Measurements from ENCODE around the gene LRGUK.
"Not testable (repeated sequence)": the region's sequence is repeated elsewhere in the genome, so short reads cannot be mapped to it uniquely, and the experiment has no call there.

Gene LRGUK

DNA sequence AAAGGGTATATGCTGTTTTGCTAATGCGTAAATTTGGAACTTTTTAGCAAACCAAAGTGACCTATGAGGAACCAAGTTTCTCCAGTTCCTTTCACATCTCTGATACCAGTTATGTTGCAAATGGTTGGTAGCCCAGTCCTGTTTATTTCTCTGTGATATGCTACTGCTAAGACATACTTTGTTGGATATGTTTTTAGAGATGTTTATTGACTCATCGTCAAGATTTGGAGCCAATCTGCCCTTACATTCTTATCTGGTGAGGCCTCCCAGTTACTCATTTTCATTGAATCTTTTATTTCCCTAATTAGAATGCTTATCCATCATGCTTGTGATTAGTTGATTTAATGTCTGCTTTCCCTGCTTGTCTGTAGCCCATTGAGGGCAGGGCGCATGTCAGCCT lies 58.9 kb downstream of the LRGUK start:
- no peak for DNase-seq (ENCODE audit: extremely low read depth in 1 of 2, low read depth in 1 of 2)

DNA sequence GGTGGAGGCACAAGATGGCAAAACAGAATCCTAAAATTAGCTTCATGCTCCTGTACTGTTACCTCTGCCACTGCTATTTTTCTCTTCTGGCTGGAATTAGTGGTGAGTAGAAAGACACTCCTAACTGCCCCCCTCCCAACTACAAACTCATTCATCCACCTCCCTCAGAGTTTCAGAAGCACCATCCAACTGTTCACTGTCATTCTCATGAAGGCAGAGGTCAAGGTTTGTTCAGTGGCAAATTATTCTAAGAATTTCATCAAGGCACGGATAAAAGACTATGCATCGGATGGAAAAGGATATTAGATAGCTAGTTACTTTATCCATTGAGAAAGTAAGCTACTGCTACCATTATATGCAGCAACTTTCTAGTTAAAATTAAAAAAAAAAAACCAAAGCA lies 59.7 kb downstream of the LRGUK start:
- DNase-seq (ENCODE audit: extremely low read depth in 1 of 2, low read depth in 1 of 2) = no peak

GRCh38 chr7:134187893-134188292 lies 60.8 kb downstream of the LRGUK start:
- no peak for DNase-seq (ENCODE audit: extremely low read depth in 1 of 2, low read depth in 1 of 2)

GRCh38 chr7:134188311-134188710 lies 61.2 kb downstream of the LRGUK start:
- no peak for DNase-seq (ENCODE audit: extremely low read depth in 1 of 2, low read depth in 1 of 2)

GRCh38 chr7:134189559-134189958 lies 62.4 kb downstream of the LRGUK start:
- DNase-seq (ENCODE audit: extremely low read depth in 1 of 2, low read depth in 1 of 2) = no peak

GRCh38 chr7:134191876-134192275 lies 64.7 kb downstream of the LRGUK start:
- DNase-seq (ENCODE audit: extremely low read depth in 1 of 2, low read depth in 1 of 2) = no peak

DNA sequence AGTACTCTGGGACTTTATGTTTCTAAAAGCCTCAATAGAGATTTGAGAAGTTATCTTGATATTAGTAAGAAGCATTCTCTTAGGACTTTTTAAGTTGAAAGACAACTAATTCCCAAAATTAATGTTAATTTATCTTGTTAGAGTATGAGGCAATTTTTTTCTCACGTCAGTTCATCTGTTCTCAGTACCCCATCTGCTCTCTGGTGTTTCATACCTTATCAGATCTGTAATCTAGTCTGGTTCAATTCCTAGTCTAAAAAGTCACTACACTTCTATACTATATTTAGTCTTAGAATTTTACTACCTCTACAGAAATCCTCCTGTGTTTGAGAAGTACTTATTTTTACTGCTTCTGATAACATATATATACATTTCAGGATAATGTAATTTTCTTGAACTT lies 66.1 kb downstream of the LRGUK start:
- no peak for DNase-seq (ENCODE audit: extremely low read depth in 1 of 2, low read depth in 1 of 2)

GRCh38 chr7:134195252-134195651 lies 68.1 kb downstream of the LRGUK start:
- no peak for DNase-seq (ENCODE audit: extremely low read depth in 1 of 2, low read depth in 1 of 2)

- DNase-seq (ENCODE audit: extremely low read depth in 1 of 2, low read depth in 1 of 2) = no peak
Measured at GRCh38 chr7:134196439-134196838, 69.3 kb downstream of the LRGUK start.

GRCh38 chr7:134197345-134197744 lies 70.2 kb downstream of the LRGUK start:
- no peak for DNase-seq (ENCODE audit: extremely low read depth in 1 of 2, low read depth in 1 of 2)

DNA sequence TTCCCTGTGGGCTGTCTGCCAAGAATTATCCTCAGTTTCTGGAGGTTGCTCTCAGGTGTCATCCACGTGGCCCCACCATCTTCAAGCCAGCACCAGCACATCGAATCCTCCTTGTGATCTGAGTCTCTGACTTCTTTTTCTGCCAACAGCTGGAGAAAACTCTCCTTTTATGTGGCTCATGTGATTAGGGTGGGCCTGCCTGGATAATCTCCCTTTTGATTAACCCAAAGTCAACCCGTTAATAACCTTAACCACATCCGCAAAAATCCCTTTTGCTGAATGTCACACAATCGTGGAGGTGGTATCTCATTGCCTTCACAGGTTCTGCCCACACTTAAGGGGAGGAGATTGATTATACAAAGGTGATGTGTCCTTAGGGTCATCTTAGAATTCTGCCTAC lies 73.8 kb downstream of the LRGUK start:
- no peak for DNase-seq (ENCODE audit: extremely low read depth in 1 of 2, low read depth in 1 of 2)

- DNase-seq (ENCODE audit: extremely low read depth in 1 of 2, low read depth in 1 of 2) = no peak
Measured at GRCh38 chr7:134201569-134202261, 74.6 kb downstream of the LRGUK start.

- DNase-seq (ENCODE audit: extremely low read depth in 1 of 2, low read depth in 1 of 2) = no peak
Measured at GRCh38 chr7:134203186-134203889, 76.2 kb downstream of the LRGUK start.

DNA sequence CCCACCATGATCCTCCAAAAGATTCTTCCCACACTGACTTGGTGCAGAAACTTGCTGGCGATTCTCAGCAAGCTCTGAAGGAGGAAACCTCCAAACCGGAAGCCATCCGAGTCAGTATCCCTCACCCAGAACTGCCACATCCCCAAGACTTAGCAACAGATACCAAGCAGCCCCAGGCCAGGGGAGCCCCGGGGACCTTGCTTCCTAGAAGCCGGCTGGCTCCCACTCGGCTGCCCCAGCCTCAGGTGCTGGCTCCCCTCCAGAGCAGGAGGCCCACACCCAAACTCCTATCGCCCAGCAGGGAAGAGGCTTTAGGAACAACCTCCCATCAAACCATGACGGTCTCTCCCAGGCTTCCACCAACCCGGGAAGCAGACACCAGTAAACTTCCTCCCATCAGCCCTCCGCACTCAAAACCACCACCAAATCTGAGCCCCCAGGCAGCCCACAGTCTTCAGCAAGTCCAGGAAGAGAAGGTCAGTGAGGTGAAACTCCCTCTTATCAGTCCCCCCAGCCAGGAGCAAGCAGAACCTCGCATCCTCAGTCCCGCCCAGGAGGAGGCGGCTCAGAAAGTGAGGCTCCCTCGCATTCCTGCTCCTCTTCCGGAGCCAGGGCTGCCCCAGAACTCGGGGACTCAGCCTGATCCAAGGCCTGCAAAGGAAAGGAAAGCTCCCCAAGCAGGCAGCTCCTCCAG lies 82.3 kb downstream of the LRGUK start:
- no peak for DNase-seq (ENCODE audit: extremely low read depth in 1 of 2, low read depth in 1 of 2)

- no peak for DNase-seq (ENCODE audit: extremely low read depth in 1 of 2, low read depth in 1 of 2)
Measured at GRCh38 chr7:134210227-134210626, 83.1 kb downstream of the LRGUK start.

- DNase-seq (ENCODE audit: extremely low read depth in 1 of 2, low read depth in 1 of 2) = no peak
Measured at GRCh38 chr7:134210976-134211663, 84.0 kb downstream of the LRGUK start.

DNA sequence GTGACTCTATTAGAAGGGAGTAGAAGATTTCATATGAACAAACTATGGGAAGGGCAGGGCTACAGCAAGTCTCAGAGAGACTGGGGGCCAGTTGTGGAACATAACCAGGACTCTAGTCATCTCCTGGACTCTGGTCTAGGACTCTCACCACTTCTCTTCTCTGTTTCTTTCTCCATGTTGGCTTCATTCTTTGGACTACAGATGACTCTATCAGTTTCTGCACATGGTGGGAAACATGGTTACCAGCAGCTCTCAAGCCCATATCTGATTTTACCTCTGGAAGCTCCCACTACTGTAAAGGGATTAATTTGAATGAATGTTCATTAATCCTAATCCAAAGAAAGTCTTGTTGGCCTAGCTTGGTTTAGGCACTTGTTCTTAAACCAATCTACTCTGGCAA lies 84.7 kb downstream of the LRGUK start:
- DNase-seq (ENCODE audit: extremely low read depth in 1 of 2, low read depth in 1 of 2) = no peak

DNA sequence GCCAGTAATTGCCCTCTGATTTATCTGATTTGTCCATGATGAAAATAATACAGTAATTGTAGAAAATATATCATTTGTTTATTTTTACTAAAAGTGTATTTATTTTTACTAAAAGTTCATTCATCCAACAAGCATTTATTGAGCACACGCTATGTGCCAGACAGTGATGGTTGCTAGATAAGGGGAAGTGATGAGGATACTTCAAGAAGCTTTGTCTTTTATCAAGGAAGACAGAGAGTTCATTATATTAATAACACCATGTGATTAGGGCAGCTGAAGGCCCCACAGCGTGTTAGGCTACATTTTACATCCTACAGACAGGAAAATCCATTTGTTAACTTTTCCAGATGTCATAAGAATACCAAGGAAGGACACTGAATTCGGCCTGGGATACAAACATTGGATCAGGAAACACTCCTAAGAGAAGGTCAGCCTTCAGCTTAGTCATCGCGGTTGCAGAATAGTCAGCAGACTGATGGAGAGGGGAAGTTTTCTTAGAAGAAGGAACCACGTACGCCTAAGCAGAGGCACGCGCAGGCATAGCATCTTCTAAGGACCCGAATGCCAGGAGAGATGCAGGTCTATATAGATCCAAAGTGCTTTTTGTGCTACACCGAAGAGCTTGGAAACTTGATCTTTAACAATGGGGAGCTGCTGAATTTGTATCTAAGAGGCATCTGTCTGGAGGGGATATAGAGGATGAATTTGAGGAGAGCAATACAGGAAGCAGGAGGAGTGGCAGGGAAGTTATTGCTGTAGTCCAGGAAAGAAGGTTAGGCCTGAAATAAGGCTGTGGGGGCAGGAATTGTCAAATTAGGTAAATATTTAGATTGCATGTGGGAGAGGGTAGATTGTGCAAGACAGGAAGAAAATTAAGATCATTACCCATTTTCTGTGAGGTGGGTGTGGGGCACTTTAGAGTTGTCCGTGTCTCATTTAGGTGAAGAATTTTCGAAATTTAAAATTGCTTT lies 85.7 kb downstream of the LRGUK start:
- no peak for DNase-seq (ENCODE audit: extremely low read depth in 1 of 2, low read depth in 1 of 2)

GRCh38 chr7:134220236-134220635 lies 93.1 kb downstream of the LRGUK start:
- DNase-seq (ENCODE audit: extremely low read depth in 1 of 2, low read depth in 1 of 2) = no peak

- DNase-seq (ENCODE audit: extremely low read depth in 1 of 2, low read depth in 1 of 2) = not testable (repeated sequence)
Measured at GRCh38 chr7:134231296-134231695, 104.2 kb downstream of the LRGUK start.

All from activated CD8-positive, alpha-beta memory T cell treated with anti-CD3 and anti-CD28 coated beads for 1 hour (primary cell).